ENCODE measurements around the gene NYAP2. TPM values are rescaled to one million over a fixed set of nuclear protein-coding genes. Genes with fewer than 3 reads are reported as not detected.

The NYAP2 gene
- total RNA-seq, 1 donor from 2014 or later = not detected

- TF ChIP-seq CTCF (IDR thresholded peaks at IDR 0.05; ENCODE audit: insufficient read depth, low read length, poor library complexity, severe bottlenecking) = no peak
Observed at GRCh38 chr2:225462945-225463344, 63.4 kb downstream of the NYAP2 start.

GRCh38 chr2:225463449-225463848 lies 63.9 kb downstream of the NYAP2 start:
- no peak for TF ChIP-seq CTCF (IDR thresholded peaks at IDR 0.05; ENCODE audit: insufficient read depth, low read length, poor library complexity, severe bottlenecking)
- Histone ChIP-seq H3K4me3 (ENCODE audit: low read depth, low read length) (no peak overlapping the region), H3K36me3 (ENCODE audit: control insufficient read depth, insufficient read depth, low read length) (no peaks in the 10 kb centered on the region), H3K27me3 (ENCODE audit: control insufficient read depth, insufficient read depth, low read length) (no peaks in the 10 kb centered on the region)
- DNase-seq (ENCODE audit: low read depth) = no peak

More at GRCh38 chr2:225462945-225463344, 63.4 kb downstream of the NYAP2 start:
- no peak overlapping the region for H3K4me3 ChIP-seq (ENCODE audit: low read depth, low read length)
- no peak for DNase-seq (ENCODE audit: low read depth)
- H3K36me3 ChIP-seq (ENCODE audit: control insufficient read depth, insufficient read depth, low read length) = no peaks in the 10 kb centered on the region
- H3K27me3 ChIP-seq (ENCODE audit: control insufficient read depth, insufficient read depth, low read length) = no peaks in the 10 kb centered on the region

DNA sequence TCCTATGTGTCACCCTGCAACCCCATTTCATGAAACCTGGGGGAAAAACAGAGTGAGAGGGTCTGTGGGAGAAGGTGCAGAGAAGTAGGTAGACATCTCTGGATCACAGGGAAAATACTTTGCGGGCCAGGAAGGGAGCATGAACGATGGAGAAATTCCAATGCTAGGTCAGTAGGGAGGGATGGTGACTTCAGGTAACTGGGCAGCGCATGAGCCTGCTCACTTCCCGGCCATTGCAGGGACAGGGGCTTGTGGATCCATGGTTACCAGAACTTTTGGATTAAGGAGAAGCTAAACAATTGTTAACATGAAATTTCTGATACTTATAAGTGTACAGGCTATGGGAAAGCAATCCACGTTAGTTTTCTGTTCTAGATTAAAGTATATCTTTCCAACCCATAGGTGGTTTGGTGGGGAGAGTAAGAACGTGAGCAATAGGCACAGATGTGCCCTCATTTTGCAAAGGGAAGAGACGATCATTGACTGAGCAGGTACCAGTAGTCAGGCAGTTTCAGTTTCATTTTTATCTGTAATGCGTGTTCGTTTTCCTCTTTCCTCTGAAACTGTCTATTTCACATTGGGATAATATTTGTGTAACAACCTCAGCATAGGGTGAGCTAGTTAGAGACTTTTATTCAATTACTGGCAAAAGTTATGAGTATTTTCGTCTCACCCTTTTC lies 65.0 kb downstream of the NYAP2 start:
- Histone ChIP-seq H3K36me3 (ENCODE audit: control insufficient read depth, insufficient read depth, low read length) (no peaks in the 10 kb centered on the region), H3K27me3 (ENCODE audit: control insufficient read depth, insufficient read depth, low read length) (no peaks in the 10 kb centered on the region), H3K4me3 (ENCODE audit: low read depth, low read length) (no peak overlapping the region)
- no peak for DNase-seq (ENCODE audit: low read depth)
- TF ChIP-seq CTCF (IDR thresholded peaks at IDR 0.05; ENCODE audit: insufficient read depth, low read length, poor library complexity, severe bottlenecking) = no peak

- Histone ChIP-seq H3K27me3 (ENCODE audit: control insufficient read depth, insufficient read depth, low read length) (no peaks in the 10 kb centered on the region), H3K4me3 (ENCODE audit: low read depth, low read length) (no peak overlapping the region), H3K36me3 (ENCODE audit: control insufficient read depth, insufficient read depth, low read length) (no peaks in the 10 kb centered on the region)
- DNase-seq (ENCODE audit: low read depth) = no peak
- no peak for TF ChIP-seq CTCF (IDR thresholded peaks at IDR 0.05; ENCODE audit: insufficient read depth, low read length, poor library complexity, severe bottlenecking)
Observed at GRCh38 chr2:225465827-225466226, 66.3 kb downstream of the NYAP2 start.

GRCh38 chr2:225466891-225467604 lies 67.5 kb downstream of the NYAP2 start:
- Histone ChIP-seq H3K36me3 (ENCODE audit: control insufficient read depth, insufficient read depth, low read length) (no peaks in the 10 kb centered on the region), H3K27me3 (ENCODE audit: control insufficient read depth, insufficient read depth, low read length) (no peaks in the 10 kb centered on the region), H3K4me3 (ENCODE audit: low read depth, low read length) (no peak overlapping the region)
- no peak for DNase-seq (ENCODE audit: low read depth)
- TF ChIP-seq CTCF (IDR thresholded peaks at IDR 0.05; ENCODE audit: insufficient read depth, low read length, poor library complexity, severe bottlenecking) = no peak
